IMR-90 (cell line): Measurements from ENCODE around the gene BARD1.

Experiments
- ELK1 ChIP-seq: fragments of 150-350 bp; IDR thresholded peaks from 2 replicates; pipeline ENCODE4 v1.6.1; 2016; ENCODE audit warnings: low read depth, mild to moderate bottlenecking, low read length, moderate library complexity, borderline replicate concordance
- TF ChIP-seq, protein P1 (sequence below): conservative IDR thresholded peaks from 2 replicates; pipeline ENCODE4 v1.5.1; 2012; ENCODE audit warnings: mild to moderate bottlenecking, low read depth, low read length, improper control_type of control experiment

DNA sequence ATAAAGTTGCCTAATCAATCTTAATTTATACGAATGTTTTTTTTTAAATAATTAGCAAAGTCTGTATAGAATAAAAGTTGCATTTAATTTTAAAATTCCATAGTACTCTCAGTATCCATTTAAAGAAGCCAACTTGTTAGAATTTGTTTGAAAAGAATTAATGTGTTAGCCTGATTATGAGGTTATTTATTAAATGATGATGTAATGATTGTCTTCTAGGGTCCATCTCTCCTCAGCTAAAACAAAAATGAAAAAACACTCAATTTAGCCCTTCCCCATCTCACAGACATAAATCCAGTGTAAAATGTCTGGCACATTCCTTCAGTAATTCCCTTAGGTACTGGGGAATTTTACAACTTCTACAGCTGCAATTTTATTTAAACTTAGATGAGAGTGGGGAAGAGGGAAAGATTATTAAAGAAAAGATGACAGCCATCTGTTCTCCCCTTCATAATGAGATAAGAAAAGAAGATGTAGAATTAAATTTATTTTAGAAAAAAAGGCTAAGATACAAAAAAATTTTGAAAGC, 68.6 kb downstream of the BARD1 start:
- TF ChIP-seq, protein P1, sequence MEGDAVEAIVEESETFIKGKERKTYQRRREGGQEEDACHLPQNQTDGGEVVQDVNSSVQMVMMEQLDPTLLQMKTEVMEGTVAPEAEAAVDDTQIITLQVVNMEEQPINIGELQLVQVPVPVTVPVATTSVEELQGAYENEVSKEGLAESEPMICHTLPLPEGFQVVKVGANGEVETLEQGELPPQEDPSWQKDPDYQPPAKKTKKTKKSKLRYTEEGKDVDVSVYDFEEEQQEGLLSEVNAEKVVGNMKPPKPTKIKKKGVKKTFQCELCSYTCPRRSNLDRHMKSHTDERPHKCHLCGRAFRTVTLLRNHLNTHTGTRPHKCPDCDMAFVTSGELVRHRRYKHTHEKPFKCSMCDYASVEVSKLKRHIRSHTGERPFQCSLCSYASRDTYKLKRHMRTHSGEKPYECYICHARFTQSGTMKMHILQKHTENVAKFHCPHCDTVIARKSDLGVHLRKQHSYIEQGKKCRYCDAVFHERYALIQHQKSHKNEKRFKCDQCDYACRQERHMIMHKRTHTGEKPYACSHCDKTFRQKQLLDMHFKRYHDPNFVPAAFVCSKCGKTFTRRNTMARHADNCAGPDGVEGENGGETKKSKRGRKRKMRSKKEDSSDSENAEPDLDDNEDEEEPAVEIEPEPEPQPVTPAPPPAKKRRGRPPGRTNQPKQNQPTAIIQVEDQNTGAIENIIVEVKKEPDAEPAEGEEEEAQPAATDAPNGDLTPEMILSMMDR, result no peak
- TF ChIP-seq ELK1, result no peak
